HepG2 (cell line): ENCODE data around the gene PIGV. TPM values are rescaled to one million over a fixed set of nuclear protein-coding genes. Genes with fewer than 3 reads are reported as not detected.

Source experiments
- KMT2A ChIP-seq: sonication (generic); formaldehyde crosslinking; IDR thresholded peaks from 2 replicates; pipeline ENCODE4 v1.4.0; 2020; ENCODE audit warnings: missing genetic modification reagents
- NR3C1 ChIP-seq: sonication (generic); formaldehyde crosslinking; IDR thresholded peaks from 2 replicates; pipeline ENCODE4 v1.4.0; 2020; ENCODE audit warnings: missing genetic modification reagents
- RXRB ChIP-seq: IDR thresholded peaks from 2 replicates; pipeline ENCODE4 v1.6.1; 2016; ENCODE audit warnings: borderline replicate concordance, missing genetic modification reagents, missing compliant biosample characterization
- SALL1 ChIP-seq: sonication (generic); formaldehyde crosslinking; IDR thresholded peaks from 2 replicates; pipeline ENCODE4 v1.8.0; 2022; ENCODE audit warnings: mild to moderate bottlenecking, missing genetic modification reagents
- ZNF160 ChIP-seq: sonication (generic); formaldehyde crosslinking; IDR thresholded peaks from 2 replicates; pipeline ENCODE4 v1.8.0; 2022; ENCODE audit warnings: mild to moderate bottlenecking, inconsistent platforms, missing genetic modification reagents
- ZNF251 ChIP-seq: sonication (generic); formaldehyde crosslinking; IDR thresholded peaks from 2 replicates; pipeline ENCODE4 v1.9.0; 2021; ENCODE audit warnings: mild to moderate bottlenecking, missing genetic modification reagents
- ZNF317 ChIP-seq: sonication (generic); formaldehyde crosslinking; IDR thresholded peaks from 2 replicates; pipeline ENCODE4 v1.5.0; 2020; ENCODE audit warnings: mild to moderate bottlenecking, missing genetic modification reagents
- ZNF556 ChIP-seq: sonication (generic); formaldehyde crosslinking; IDR thresholded peaks from 2 replicates; pipeline ENCODE4 v1.4.0; 2020; ENCODE audit warnings: mild to moderate bottlenecking, missing genetic modification reagents, borderline replicate concordance
- ZNF746 ChIP-seq: sonication (generic); formaldehyde crosslinking; IDR thresholded peaks from 2 replicates; pipeline ENCODE4 v1.8.0; 2022; ENCODE audit warnings: mild to moderate bottlenecking, missing genetic modification reagents
- polyA plus RNA-seq, 8 experiments: library from polyadenylated mRNA; depleted of rRNA in 3 of 8; stranded (reverse) in 7 of 8; unstranded in 1 of 8; fragments of >200 nt; fragmentation: Illumina TruSeq in 4 of 8; extraction: Trizol in 4 of 8; gene quantifications; 2 replicates each; pipeline versions ENCODE4 v1.2.1 to v1.2.3, GENCODE V29; 2011 to 2016; ENCODE audit warnings: low read depth in 4 of 8, missing spikeins in 1 of 8, mixed read lengths in 1 of 8; ENCODE audit not compliant: insufficient read depth in 1 of 8
- total RNA-seq, 5 experiments: library from RNA; depleted of rRNA; stranded (reverse); fragments of >200 nt; fragmentation: Illumina TruSeq; extraction: Trizol; gene quantifications; 2 replicates each; pipeline ENCODE4 v1.2.3, GENCODE V29; 2016; ENCODE audit warnings: low read depth in 1 of 5
- TF ChIP-seq, protein P1 (sequence below): sonication (generic); formaldehyde crosslinking; IDR thresholded peaks from 2 replicates; pipeline ENCODE4 v1.4.0; 2020; ENCODE audit warnings: missing genetic modification reagents, mild to moderate bottlenecking, borderline replicate concordance
- TF ChIP-seq, protein P2 (sequence below): sonication (generic); formaldehyde crosslinking; conservative IDR thresholded peaks from 2 replicates; pipeline ENCODE4 v1.4.0; 2020; ENCODE audit warnings: missing genetic modification reagents
- TF ChIP-seq, protein P3 (sequence below): sonication (generic); formaldehyde crosslinking; IDR thresholded peaks from one replicate; pipeline ENCODE4 v1.5.1; 2020; ENCODE audit warnings: mild to moderate bottlenecking, missing genetic modification reagents; ENCODE audit errors: not compliant biosample characterization
- TF ChIP-seq, protein P4 (sequence below): IDR thresholded peaks from 2 replicates; pipeline ENCODE4 v1.6.1; 2012; ENCODE audit warnings: low read length, improper control_type of control experiment

Gene PIGV
- total and polyA plus RNA-seq, 2 of the 13 experiments (the other 11 are each of a cell fraction or from before 2014, with no cell fraction given) = 13.5 to 22.7 TPM

DNA sequence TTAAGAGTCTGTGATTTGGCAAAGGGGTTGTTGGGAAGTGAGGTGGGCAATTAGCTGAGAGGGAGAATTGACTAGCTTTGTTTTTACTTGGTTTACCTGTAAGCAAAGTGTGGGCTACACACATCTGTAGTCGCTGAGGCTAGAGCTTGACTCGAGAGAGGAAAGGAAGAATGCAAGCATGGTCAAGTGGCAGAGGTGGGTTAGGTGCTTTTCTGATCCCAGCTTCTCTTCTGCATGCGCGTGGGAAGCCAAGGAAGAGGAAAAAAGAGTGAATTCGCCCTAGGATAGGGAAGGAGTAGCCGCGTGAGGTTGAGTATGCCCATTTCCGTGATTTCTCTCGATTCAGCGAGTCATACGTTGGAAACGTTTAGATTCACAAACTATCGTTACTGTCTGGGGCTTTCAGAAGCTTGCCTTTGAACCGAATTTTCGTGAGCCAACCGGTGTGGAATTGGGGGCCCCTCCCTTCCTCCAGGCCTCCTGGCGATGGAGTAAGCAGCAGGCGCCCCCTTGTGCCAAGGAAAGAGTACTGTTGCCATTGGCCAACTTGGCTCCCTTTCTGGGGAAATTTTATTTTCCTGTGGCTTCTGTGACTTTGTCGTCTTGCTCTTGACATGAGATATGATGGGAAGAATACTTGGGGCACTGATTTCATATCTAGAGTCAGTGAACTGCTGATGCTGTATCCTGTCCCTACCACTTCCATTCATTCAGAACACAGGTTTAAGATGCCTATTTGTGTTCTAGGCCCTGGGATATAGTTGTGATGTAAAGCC, 1.3 kb downstream of the PIGV start (continued):
- TF ChIP-seq, protein P1, sequence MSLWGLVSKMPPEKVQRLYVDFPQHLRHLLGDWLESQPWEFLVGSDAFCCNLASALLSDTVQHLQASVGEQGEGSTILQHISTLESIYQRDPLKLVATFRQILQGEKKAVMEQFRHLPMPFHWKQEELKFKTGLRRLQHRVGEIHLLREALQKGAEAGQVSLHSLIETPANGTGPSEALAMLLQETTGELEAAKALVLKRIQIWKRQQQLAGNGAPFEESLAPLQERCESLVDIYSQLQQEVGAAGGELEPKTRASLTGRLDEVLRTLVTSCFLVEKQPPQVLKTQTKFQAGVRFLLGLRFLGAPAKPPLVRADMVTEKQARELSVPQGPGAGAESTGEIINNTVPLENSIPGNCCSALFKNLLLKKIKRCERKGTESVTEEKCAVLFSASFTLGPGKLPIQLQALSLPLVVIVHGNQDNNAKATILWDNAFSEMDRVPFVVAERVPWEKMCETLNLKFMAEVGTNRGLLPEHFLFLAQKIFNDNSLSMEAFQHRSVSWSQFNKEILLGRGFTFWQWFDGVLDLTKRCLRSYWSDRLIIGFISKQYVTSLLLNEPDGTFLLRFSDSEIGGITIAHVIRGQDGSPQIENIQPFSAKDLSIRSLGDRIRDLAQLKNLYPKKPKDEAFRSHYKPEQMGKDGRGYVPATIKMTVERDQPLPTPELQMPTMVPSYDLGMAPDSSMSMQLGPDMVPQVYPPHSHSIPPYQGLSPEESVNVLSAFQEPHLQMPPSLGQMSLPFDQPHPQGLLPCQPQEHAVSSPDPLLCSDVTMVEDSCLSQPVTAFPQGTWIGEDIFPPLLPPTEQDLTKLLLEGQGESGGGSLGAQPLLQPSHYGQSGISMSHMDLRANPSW (CRISPR knock-in tag) = no peak
- TF ChIP-seq RXRB (CRISPR knock-in tag) (no peak; the same call in 1 of the 2 replicates), KMT2A (CRISPR knock-in tag) (peak; percentile 34; the same call in 1 of the 2 replicates), ZNF160 (CRISPR knock-in tag) (no peak), ZNF317 (CRISPR knock-in tag) (no peak), SALL1 (peak; percentile 62), ZNF251 (no peak), ZNF556 (CRISPR knock-in tag) (no peak), NR3C1 (CRISPR knock-in tag) (no peak), ZNF746 (CRISPR knock-in tag) (no peak)
- TF ChIP-seq, protein P2, sequence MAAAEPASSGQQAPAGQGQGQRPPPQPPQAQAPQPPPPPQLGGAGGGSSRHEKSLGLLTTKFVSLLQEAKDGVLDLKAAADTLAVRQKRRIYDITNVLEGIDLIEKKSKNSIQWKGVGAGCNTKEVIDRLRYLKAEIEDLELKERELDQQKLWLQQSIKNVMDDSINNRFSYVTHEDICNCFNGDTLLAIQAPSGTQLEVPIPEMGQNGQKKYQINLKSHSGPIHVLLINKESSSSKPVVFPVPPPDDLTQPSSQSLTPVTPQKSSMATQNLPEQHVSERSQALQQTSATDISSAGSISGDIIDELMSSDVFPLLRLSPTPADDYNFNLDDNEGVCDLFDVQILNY (CRISPR knock-in tag) = no peak
- TF ChIP-seq, protein P3, sequence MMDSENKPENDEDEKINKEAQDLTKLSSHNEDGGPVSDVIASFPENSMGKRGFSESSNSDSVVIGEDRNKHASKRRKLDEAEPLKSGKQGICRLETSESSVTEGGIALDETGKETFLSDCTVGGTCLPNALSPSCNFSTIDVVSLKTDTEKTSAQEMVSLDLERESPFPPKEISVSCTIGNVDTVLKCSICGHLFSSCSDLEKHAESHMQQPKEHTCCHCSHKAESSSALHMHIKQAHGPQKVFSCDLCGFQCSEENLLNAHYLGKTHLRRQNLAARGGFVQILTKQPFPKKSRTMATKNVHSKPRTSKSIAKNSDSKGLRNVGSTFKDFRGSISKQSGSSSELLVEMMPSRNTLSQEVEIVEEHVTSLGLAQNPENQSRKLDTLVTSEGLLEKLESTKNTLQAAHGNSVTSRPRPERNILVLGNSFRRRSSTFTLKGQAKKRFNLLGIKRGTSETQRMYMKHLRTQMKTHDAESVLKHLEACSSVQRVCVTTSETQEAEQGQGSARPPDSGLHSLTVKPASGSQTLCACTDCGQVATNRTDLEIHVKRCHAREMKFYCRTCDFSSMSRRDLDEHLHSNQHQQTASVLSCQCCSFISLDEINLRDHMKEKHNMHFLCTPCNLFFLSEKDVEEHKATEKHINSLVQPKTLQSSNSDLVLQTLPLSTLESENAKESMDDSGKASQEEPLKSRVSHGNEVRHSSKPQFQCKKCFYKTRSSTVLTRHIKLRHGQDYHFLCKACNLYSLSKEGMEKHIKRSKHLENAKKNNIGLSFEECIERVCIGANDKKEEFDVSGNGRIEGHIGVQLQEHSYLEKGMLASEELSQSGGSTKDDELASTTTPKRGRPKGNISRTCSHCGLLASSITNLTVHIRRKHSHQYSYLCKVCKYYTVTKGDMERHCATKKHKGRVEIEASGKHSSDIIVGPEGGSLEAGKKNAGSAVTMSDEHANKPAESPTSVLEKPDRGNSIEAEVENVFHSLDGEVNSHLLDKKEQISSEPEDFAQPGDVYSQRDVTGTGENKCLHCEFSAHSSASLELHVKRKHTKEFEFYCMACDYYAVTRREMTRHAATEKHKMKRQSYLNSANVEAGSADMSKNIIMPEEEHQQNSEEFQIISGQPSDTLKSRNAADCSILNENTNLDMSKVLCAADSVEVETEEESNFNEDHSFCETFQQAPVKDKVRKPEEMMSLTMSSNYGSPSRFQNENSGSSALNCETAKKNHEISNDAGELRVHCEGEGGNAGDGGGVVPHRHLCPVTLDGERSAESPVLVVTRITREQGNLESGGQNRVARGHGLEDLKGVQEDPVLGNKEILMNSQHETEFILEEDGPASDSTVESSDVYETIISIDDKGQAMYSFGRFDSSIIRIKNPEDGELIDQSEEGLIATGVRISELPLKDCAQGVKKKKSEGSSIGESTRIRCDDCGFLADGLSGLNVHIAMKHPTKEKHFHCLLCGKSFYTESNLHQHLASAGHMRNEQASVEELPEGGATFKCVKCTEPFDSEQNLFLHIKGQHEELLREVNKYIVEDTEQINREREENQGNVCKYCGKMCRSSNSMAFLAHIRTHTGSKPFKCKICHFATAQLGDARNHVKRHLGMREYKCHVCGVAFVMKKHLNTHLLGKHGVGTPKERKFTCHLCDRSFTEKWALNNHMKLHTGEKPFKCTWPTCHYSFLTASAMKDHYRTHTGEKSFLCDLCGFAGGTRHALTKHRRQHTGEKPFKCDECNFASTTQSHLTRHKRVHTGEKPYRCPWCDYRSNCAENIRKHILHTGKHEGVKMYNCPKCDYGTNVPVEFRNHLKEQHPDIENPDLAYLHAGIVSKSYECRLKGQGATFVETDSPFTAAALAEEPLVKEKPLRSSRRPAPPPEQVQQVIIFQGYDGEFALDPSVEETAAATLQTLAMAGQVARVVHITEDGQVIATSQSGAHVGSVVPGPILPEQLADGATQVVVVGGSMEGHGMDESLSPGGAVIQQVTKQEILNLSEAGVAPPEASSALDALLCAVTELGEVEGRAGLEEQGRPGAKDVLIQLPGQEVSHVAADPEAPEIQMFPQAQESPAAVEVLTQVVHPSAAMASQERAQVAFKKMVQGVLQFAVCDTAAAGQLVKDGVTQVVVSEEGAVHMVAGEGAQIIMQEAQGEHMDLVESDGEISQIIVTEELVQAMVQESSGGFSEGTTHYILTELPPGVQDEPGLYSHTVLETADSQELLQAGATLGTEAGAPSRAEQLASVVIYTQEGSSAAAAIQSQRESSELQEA = no peak
- TF ChIP-seq, protein P4, sequence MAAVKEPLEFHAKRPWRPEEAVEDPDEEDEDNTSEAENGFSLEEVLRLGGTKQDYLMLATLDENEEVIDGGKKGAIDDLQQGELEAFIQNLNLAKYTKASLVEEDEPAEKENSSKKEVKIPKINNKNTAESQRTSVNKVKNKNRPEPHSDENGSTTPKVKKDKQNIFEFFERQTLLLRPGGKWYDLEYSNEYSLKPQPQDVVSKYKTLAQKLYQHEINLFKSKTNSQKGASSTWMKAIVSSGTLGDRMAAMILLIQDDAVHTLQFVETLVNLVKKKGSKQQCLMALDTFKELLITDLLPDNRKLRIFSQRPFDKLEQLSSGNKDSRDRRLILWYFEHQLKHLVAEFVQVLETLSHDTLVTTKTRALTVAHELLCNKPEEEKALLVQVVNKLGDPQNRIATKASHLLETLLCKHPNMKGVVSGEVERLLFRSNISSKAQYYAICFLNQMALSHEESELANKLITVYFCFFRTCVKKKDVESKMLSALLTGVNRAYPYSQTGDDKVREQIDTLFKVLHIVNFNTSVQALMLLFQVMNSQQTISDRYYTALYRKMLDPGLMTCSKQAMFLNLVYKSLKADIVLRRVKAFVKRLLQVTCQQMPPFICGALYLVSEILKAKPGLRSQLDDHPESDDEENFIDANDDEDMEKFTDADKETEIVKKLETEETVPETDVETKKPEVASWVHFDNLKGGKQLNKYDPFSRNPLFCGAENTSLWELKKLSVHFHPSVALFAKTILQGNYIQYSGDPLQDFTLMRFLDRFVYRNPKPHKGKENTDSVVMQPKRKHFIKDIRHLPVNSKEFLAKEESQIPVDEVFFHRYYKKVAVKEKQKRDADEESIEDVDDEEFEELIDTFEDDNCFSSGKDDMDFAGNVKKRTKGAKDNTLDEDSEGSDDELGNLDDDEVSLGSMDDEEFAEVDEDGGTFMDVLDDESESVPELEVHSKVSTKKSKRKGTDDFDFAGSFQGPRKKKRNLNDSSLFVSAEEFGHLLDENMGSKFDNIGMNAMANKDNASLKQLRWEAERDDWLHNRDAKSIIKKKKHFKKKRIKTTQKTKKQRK = no peak
